Measurements from ENCODE around the gene CASP7.
"Not testable (repeated sequence)": the region's sequence is repeated elsewhere in the genome, so short reads cannot be mapped to it uniquely, and the experiment has no call there.

CASP7 gene

GRCh38 chr10:113743594-113743993, 63.9 kb downstream of the CASP7 start:
- peaks cover 26% of the 10 kb centered on the region for H3K27me3 Mint-ChIP-seq
- no peak overlapping the region for H3K27ac Mint-ChIP-seq
- no peak overlapping the region for H3K4me3 Mint-ChIP-seq
- H3K36me3 Mint-ChIP-seq (ENCODE audit: low read depth): no peaks in the 10 kb centered on the region
- H3K4me1 Mint-ChIP-seq (ENCODE audit: low read depth): no peaks in the 10 kb centered on the region
- H3K9me3 Mint-ChIP-seq: no peaks in the 10 kb centered on the region
- no peak for DNase-seq

- no peaks in the 10 kb centered on the region for H3K9me3 Mint-ChIP-seq
- H3K27ac Mint-ChIP-seq: no peak overlapping the region
- H3K27me3 Mint-ChIP-seq: peaks cover 32% of the 10 kb centered on the region
- no peaks in the 10 kb centered on the region for H3K36me3 Mint-ChIP-seq (ENCODE audit: low read depth)
- no peaks in the 10 kb centered on the region for H3K4me1 Mint-ChIP-seq (ENCODE audit: low read depth)
- H3K4me3 Mint-ChIP-seq: no peak overlapping the region
- DNase-seq: no peak
These were observed 65.7 kb downstream of the CASP7 start for GRCh38 chr10:113745374-113745773.

- Mint-ChIP-seq H3K4me1 (ENCODE audit: low read depth) (no peaks in the 10 kb centered on the region), H3K27ac (no peak overlapping the region), H3K27me3 (peaks cover 32% of the 10 kb centered on the region), H3K9me3 (no peaks in the 10 kb centered on the region), H3K36me3 (ENCODE audit: low read depth) (no peaks in the 10 kb centered on the region), H3K4me3 (no peak overlapping the region)
- no peak for DNase-seq
These were observed 66.7 kb downstream of the CASP7 start for GRCh38 chr10:113746217-113746957.

- H3K4me1 Mint-ChIP-seq (ENCODE audit: low read depth): no peaks in the 10 kb centered on the region
- H3K9me3 Mint-ChIP-seq: no peaks in the 10 kb centered on the region
- H3K27ac Mint-ChIP-seq: no peak within 1 kb of the TSS
- DNase-seq: no peak
- no peak within 1 kb of the TSS for H3K4me3 Mint-ChIP-seq
- H3K36me3 Mint-ChIP-seq (ENCODE audit: low read depth): no peaks in the 10 kb centered on the region
- H3K27me3 Mint-ChIP-seq: peaks cover 23% of the 10 kb centered on the region
These were observed 71.5 kb downstream of the CASP7 start, which contains the start of gene PLEKHS1 for GRCh38 chr10:113751181-113751732. Gene PLEKHS1, plus strand, starts transcription at chr10:113751682. Its CDS starts 3,596 bp downstream, at chr10:113755278.

GRCh38 chr10:113752553-113752952, 72.8 kb downstream of the CASP7 start:
- Mint-ChIP-seq H3K4me3 (no peak overlapping the region), H3K9me3 (no peaks in the 10 kb centered on the region), H3K4me1 (ENCODE audit: low read depth) (no peaks in the 10 kb centered on the region), H3K27ac (no peak overlapping the region), H3K27me3 (peaks cover 25% of the 10 kb centered on the region), H3K36me3 (ENCODE audit: low read depth) (no peaks in the 10 kb centered on the region)
- DNase-seq: no peak

GRCh38 chr10:113753020-113753692, 73.4 kb downstream of the CASP7 start:
- Mint-ChIP-seq H3K27me3 (peaks cover 23% of the 10 kb centered on the region), H3K27ac (no peak overlapping the region)

GRCh38 chr10:113754125-113754524, 74.4 kb downstream of the CASP7 start:
- Mint-ChIP-seq H3K36me3 (ENCODE audit: low read depth) (no peaks in the 10 kb centered on the region), H3K27ac (no peak overlapping the region), H3K9me3 (no peaks in the 10 kb centered on the region), H3K4me1 (ENCODE audit: low read depth) (no peaks in the 10 kb centered on the region), H3K4me3 (no peak overlapping the region), H3K27me3 (peaks cover 23% of the 10 kb centered on the region)
- no peak for DNase-seq

More at GRCh38 chr10:113753020-113753692, 73.4 kb downstream of the CASP7 start:
- H3K4me3 Mint-ChIP-seq: no peak overlapping the region
- no peak for DNase-seq
- no peaks in the 10 kb centered on the region for H3K9me3 Mint-ChIP-seq
- H3K36me3 Mint-ChIP-seq (ENCODE audit: low read depth): no peaks in the 10 kb centered on the region
- H3K4me1 Mint-ChIP-seq (ENCODE audit: low read depth): no peaks in the 10 kb centered on the region

GRCh38 chr10:113754768-113755167, 75.1 kb downstream of the CASP7 start:
- H3K4me3 Mint-ChIP-seq: no peak overlapping the region
- H3K9me3 Mint-ChIP-seq: no peaks in the 10 kb centered on the region
- H3K27me3 Mint-ChIP-seq: peaks cover 23% of the 10 kb centered on the region
- no peak overlapping the region for H3K27ac Mint-ChIP-seq
- DNase-seq: no peak
- no peaks in the 10 kb centered on the region for H3K4me1 Mint-ChIP-seq (ENCODE audit: low read depth)
- H3K36me3 Mint-ChIP-seq (ENCODE audit: low read depth): no peaks in the 10 kb centered on the region

GRCh38 chr10:113756940-113757543, 77.3 kb downstream of the CASP7 start:
- H3K27me3 Mint-ChIP-seq: peaks cover 17% of the 10 kb centered on the region
- no peak overlapping the region for H3K27ac Mint-ChIP-seq
- no peaks in the 10 kb centered on the region for H3K4me1 Mint-ChIP-seq (ENCODE audit: low read depth)
- no peaks in the 10 kb centered on the region for H3K36me3 Mint-ChIP-seq (ENCODE audit: low read depth)
- no peak for DNase-seq
- no peaks in the 10 kb centered on the region for H3K9me3 Mint-ChIP-seq
- no peak overlapping the region for H3K4me3 Mint-ChIP-seq

- no peak for DNase-seq
- Mint-ChIP-seq H3K36me3 (ENCODE audit: low read depth) (no peaks in the 10 kb centered on the region), H3K4me1 (ENCODE audit: low read depth) (no peaks in the 10 kb centered on the region), H3K27ac (no peak overlapping the region), H3K4me3 (no peak overlapping the region), H3K27me3 (peaks cover 6% of the 10 kb centered on the region), H3K9me3 (peaks cover 2% of the 10 kb centered on the region)
These were observed 82.4 kb downstream of the CASP7 start for GRCh38 chr10:113762083-113762482.

- H3K27me3 Mint-ChIP-seq: peaks cover 21% of the 10 kb centered on the region
- H3K36me3 Mint-ChIP-seq (ENCODE audit: low read depth): no peaks in the 10 kb centered on the region
- H3K4me1 Mint-ChIP-seq (ENCODE audit: low read depth): no peaks in the 10 kb centered on the region
- no peak overlapping the region for H3K27ac Mint-ChIP-seq
- no peak overlapping the region for H3K4me3 Mint-ChIP-seq
- DNase-seq: no peak
- H3K9me3 Mint-ChIP-seq: peaks cover 2% of the 10 kb centered on the region
These were observed 84.9 kb downstream of the CASP7 start for GRCh38 chr10:113764582-113764981.

GRCh38 chr10:113765910-113766309, 86.2 kb downstream of the CASP7 start:
- H3K9me3 Mint-ChIP-seq: peaks cover 2% of the 10 kb centered on the region
- no peak overlapping the region for H3K27ac Mint-ChIP-seq
- no peaks in the 10 kb centered on the region for H3K36me3 Mint-ChIP-seq (ENCODE audit: low read depth)

GRCh38 chr10:113767222-113767621, 87.5 kb downstream of the CASP7 start:
- Mint-ChIP-seq H3K27ac (no peak overlapping the region), H3K27me3 (peaks cover 37% of the 10 kb centered on the region), H3K9me3 (peaks cover 2% of the 10 kb centered on the region), H3K4me3 (no peak overlapping the region), H3K36me3 (ENCODE audit: low read depth) (no peaks in the 10 kb centered on the region), H3K4me1 (ENCODE audit: low read depth) (no peaks in the 10 kb centered on the region)
- DNase-seq: no peak

More at GRCh38 chr10:113765910-113766309, 86.2 kb downstream of the CASP7 start:
- no peak overlapping the region for H3K4me3 Mint-ChIP-seq
- H3K27me3 Mint-ChIP-seq: peaks cover 33% of the 10 kb centered on the region
- H3K4me1 Mint-ChIP-seq (ENCODE audit: low read depth): no peaks in the 10 kb centered on the region
- DNase-seq: no peak

- DNase-seq: no peak
- peaks cover 37% of the 10 kb centered on the region for H3K27me3 Mint-ChIP-seq
- H3K36me3 Mint-ChIP-seq (ENCODE audit: low read depth): no peaks in the 10 kb centered on the region
- H3K9me3 Mint-ChIP-seq: no peaks in the 10 kb centered on the region
- H3K4me1 Mint-ChIP-seq (ENCODE audit: low read depth): no peaks in the 10 kb centered on the region
- H3K27ac Mint-ChIP-seq: no peak overlapping the region
- H3K4me3 Mint-ChIP-seq: no peak overlapping the region
These were observed 90.6 kb downstream of the CASP7 start for GRCh38 chr10:113770346-113770745.

GRCh38 chr10:113771131-113771530, 91.4 kb downstream of the CASP7 start:
- H3K36me3 Mint-ChIP-seq (ENCODE audit: low read depth); DNase-seq; H3K9me3 Mint-ChIP-seq; H3K27ac Mint-ChIP-seq; H3K4me1 Mint-ChIP-seq (ENCODE audit: low read depth); H3K4me3 Mint-ChIP-seq: not testable (repeated sequence)
- peaks cover 34% of the 10 kb centered on the region for H3K27me3 Mint-ChIP-seq

Measured in activated T-cell treated with anti-CD3 and anti-CD28 coated beads, Interleukin-2, amount 50 U/mL, for 24 hours (primary cell).